Breast epithelium (tissue), 3 donors: ENCODE results near the gene PROCR.

Experiments used
- POLR2AphosphoS5 ChIP-seq, 3 donors: sonication (generic); formaldehyde crosslinking; IDR thresholded peaks; one replicate each; pipeline ENCODE4 v1.6.1; 2017; ENCODE audit warnings: antibody characterized with exemption in 3 of 3
- TF ChIP-seq, protein P1 (sequence below), 3 donors: fragments of 450-650 bp; IDR thresholded peaks; one replicate each; pipeline ENCODE4 v1.5.1; 2016 to 2017; ENCODE audit warnings: antibody characterized with exemption in 3 of 3, mild to moderate bottlenecking in 3 of 3, moderate library complexity in 3 of 3

- TF ChIP-seq, protein P1, sequence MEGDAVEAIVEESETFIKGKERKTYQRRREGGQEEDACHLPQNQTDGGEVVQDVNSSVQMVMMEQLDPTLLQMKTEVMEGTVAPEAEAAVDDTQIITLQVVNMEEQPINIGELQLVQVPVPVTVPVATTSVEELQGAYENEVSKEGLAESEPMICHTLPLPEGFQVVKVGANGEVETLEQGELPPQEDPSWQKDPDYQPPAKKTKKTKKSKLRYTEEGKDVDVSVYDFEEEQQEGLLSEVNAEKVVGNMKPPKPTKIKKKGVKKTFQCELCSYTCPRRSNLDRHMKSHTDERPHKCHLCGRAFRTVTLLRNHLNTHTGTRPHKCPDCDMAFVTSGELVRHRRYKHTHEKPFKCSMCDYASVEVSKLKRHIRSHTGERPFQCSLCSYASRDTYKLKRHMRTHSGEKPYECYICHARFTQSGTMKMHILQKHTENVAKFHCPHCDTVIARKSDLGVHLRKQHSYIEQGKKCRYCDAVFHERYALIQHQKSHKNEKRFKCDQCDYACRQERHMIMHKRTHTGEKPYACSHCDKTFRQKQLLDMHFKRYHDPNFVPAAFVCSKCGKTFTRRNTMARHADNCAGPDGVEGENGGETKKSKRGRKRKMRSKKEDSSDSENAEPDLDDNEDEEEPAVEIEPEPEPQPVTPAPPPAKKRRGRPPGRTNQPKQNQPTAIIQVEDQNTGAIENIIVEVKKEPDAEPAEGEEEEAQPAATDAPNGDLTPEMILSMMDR (IDR thresholded peaks at IDR 0.05): peak in 1 of 3 donors; percentile 12
- peak; percentile 62 to 77 (median 77) for TF ChIP-seq POLR2AphosphoS5 (IDR thresholded peaks at IDR 0.05)
Observed at GRCh38 chr20:35146920-35147574, 24.8 kb upstream of the PROCR start, which contains the start of gene EDEM2.
